H9 (cell line): Measurements from ENCODE around the gene CD300A. TPM values are rescaled to one million over a fixed set of nuclear protein-coding genes. Genes with fewer than 3 reads are reported as not detected.
"Not testable (repeated sequence)": the region's sequence is repeated elsewhere in the genome, so short reads cannot be mapped to it uniquely, and the experiment has no call there.

ENCODE experiments used
- DNase-seq: peaks from one replicate; pipeline ENCODE4 v3.0.0-alpha.2; 2017
- H2AFZ ChIP-seq: one replicate; pipeline ENCODE4 v1.6.1; 2013; ENCODE audit warnings: mild to moderate bottlenecking, low read length, control low read depth, moderate library complexity
- H2AK5ac ChIP-seq: 2 replicates; pipeline ENCODE4 v1.6.1; 2013; ENCODE audit warnings: low read length, control low read depth, mixed read lengths; ENCODE audit not compliant: insufficient read length
- H2BK120ac ChIP-seq: one replicate; pipeline ENCODE4 v1.6.1; 2013; ENCODE audit warnings: low read depth, mild to moderate bottlenecking, low read length, control low read depth, inconsistent platforms; ENCODE audit not compliant: poor library complexity, severe bottlenecking
- H2BK12ac ChIP-seq: 2 replicates; pipeline ENCODE4 v1.6.1; 2013; ENCODE audit warnings: low read length, control low read depth, mixed read lengths, low read depth; ENCODE audit not compliant: insufficient read length
- H2BK15ac ChIP-seq: 2 replicates; pipeline ENCODE4 v1.6.1; 2013; ENCODE audit warnings: low read depth, low read length, control low read depth
- H2BK20ac ChIP-seq: one replicate; pipeline ENCODE4 v1.6.1; 2013; ENCODE audit warnings: low read depth, mild to moderate bottlenecking, low read length, control low read depth, inconsistent platforms; ENCODE audit not compliant: poor library complexity, severe bottlenecking
- H2BK5ac ChIP-seq: 2 replicates; pipeline ENCODE4 v1.6.1; 2013; ENCODE audit warnings: low read length, control low read depth, mixed read lengths; ENCODE audit not compliant: insufficient read length
- H3K14ac ChIP-seq: 2 replicates; pipeline ENCODE4 v1.6.1; 2013; ENCODE audit warnings: low read length, control low read depth; ENCODE audit not compliant: insufficient read depth
- H3K18ac ChIP-seq: 2 replicates; pipeline ENCODE4 v1.6.1; 2013; ENCODE audit warnings: low read depth, mild to moderate bottlenecking, mixed read lengths, low read length, control low read depth; ENCODE audit not compliant: insufficient read length
- H3K23ac ChIP-seq: 2 replicates; pipeline ENCODE4 v1.6.1; 2013; ENCODE audit warnings: low read length, control low read depth, mixed read lengths, low read depth; ENCODE audit not compliant: insufficient read length
- H3K23me2 ChIP-seq: 2 replicates; pipeline ENCODE4 v1.6.1; 2013; ENCODE audit warnings: low read depth, mild to moderate bottlenecking, mixed read lengths, low read length, control low read depth; ENCODE audit not compliant: insufficient read length, poor library complexity, severe bottlenecking
- H3K27ac ChIP-seq: 2 replicates; pipeline ENCODE4 v1.5.1; 2013; ENCODE audit warnings: low read length, control low read depth, mixed read lengths, low read depth; ENCODE audit not compliant: insufficient read length
- H3K27me3 ChIP-seq: 2 replicates; pipeline ENCODE4 v1.6.1; 2013; ENCODE audit warnings: low read length, control low read depth, inconsistent platforms; ENCODE audit not compliant: insufficient read depth
- H3K4ac ChIP-seq: 2 replicates; pipeline ENCODE4 v1.6.1; 2013; ENCODE audit warnings: low read depth, mild to moderate bottlenecking, control low read depth, inconsistent platforms, low read length, moderate library complexity
- H3K4me1 ChIP-seq: 2 replicates; pipeline ENCODE4 v1.6.1; 2013; ENCODE audit warnings: low read length, control low read depth, inconsistent platforms; ENCODE audit not compliant: insufficient read depth
- H3K4me2 ChIP-seq: 2 replicates; pipeline ENCODE4 v1.6.1; 2013; ENCODE audit warnings: low read length, control low read depth, mixed read lengths; ENCODE audit not compliant: insufficient read length, insufficient read depth
- H3K56ac ChIP-seq: 2 replicates; pipeline ENCODE4 v1.6.1; 2013; ENCODE audit warnings: low read depth, mild to moderate bottlenecking, mixed read lengths, low read length, control low read depth; ENCODE audit not compliant: insufficient read length
- H3K79me1 ChIP-seq: 2 replicates; pipeline ENCODE4 v1.6.1; 2013; ENCODE audit warnings: low read depth, mild to moderate bottlenecking, moderate library complexity, low read length, control low read depth, inconsistent platforms; ENCODE audit not compliant: insufficient read depth, poor library complexity, severe bottlenecking
- H3K79me2 ChIP-seq: 2 replicates; pipeline ENCODE4 v1.6.1; 2013; ENCODE audit warnings: low read length, control low read depth, inconsistent platforms; ENCODE audit not compliant: insufficient read depth
- H3K9ac ChIP-seq: 2 replicates; pipeline ENCODE4 v1.6.1; 2013; ENCODE audit warnings: low read length, control low read depth, mixed read lengths; ENCODE audit not compliant: insufficient read length; ENCODE audit errors: extremely low read depth
- H3K9me3 ChIP-seq: one replicate; pipeline ENCODE4 v1.6.1; 2013; ENCODE audit warnings: low read depth, low read length, inconsistent platforms; ENCODE audit not compliant: control insufficient read depth
- H3T11ph ChIP-seq: one replicate; pipeline ENCODE4 v1.6.1; 2013; ENCODE audit warnings: mild to moderate bottlenecking, low read length, control low read depth, inconsistent platforms
- H4K20me1 ChIP-seq: one replicate; pipeline ENCODE4 v1.6.1; 2013; ENCODE audit not compliant: control insufficient read depth, insufficient read length, insufficient read depth
- H4K5ac ChIP-seq: 2 replicates; pipeline ENCODE4 v1.6.1; 2013; ENCODE audit warnings: low read depth, mild to moderate bottlenecking, mixed read lengths, low read length, control low read depth; ENCODE audit not compliant: insufficient read length
- H4K8ac ChIP-seq: replicated peaks from 2 replicates; pipeline ENCODE4 v1.6.1; 2013; ENCODE audit warnings: low read length, control low read depth, mixed read lengths, low read depth; ENCODE audit not compliant: insufficient read length
- H4K91ac ChIP-seq: 2 replicates; pipeline ENCODE4 v1.6.1; 2013; ENCODE audit warnings: low read depth, mild to moderate bottlenecking, moderate library complexity, mixed read lengths, low read length, control low read depth; ENCODE audit not compliant: insufficient read length
- H3K27ac Mint-ChIP-seq, 3 experiments: 2 replicates in 2 of 3; 3 replicates in 1 of 3; pipeline ENCODE4 v1.8.0; 2020 to 2021; ENCODE audit warnings: mixed read lengths in 3 of 3, mild to moderate bottlenecking in 1 of 3, moderate library complexity in 1 of 3
- H3K27me3 Mint-ChIP-seq: 2 replicates; pipeline ENCODE4 v1.8.0; 2021; ENCODE audit warnings: low read depth, mild to moderate bottlenecking, moderate library complexity, mixed read lengths
- H3K36me3 Mint-ChIP-seq, 3 experiments: 2 replicates in 2 of 3; 3 replicates in 1 of 3; pipeline ENCODE4 v1.8.0; 2020 to 2021; ENCODE audit warnings: low read depth in 3 of 3, mixed read lengths in 3 of 3; ENCODE audit not compliant: insufficient read depth in 1 of 3
- H3K4me1 Mint-ChIP-seq, 2 experiments: 2 replicates each; pipeline ENCODE4 v1.8.0; 2020; ENCODE audit warnings: mixed read lengths in 2 of 2
- H3K4me3 Mint-ChIP-seq, 2 experiments: 2 replicates in 1 of 2; 3 replicates in 1 of 2; pipeline ENCODE4 v1.8.0; 2020 to 2021; ENCODE audit warnings: mild to moderate bottlenecking in 2 of 2, mixed read lengths in 2 of 2, moderate library complexity in 1 of 2
- H3K9me3 Mint-ChIP-seq, 2 experiments: 2 replicates in 1 of 2; 3 replicates in 1 of 2; pipeline ENCODE4 v1.8.0; 2020; ENCODE audit warnings: mild to moderate bottlenecking in 2 of 2, mixed read lengths in 2 of 2, moderate library complexity in 1 of 2
- CTCF ChIP-seq: fragments of 200-600 bp; sonication (generic); conservative IDR thresholded peaks from 3 replicates; pipeline ENCODE4 v1.8.0; 2021; ENCODE audit warnings: antibody characterized with exemption, mild to moderate bottlenecking
- WGBS: extraction: QIAGEN DNeasy Blood & Tissue Kit; methylation state at CpG from one replicate; pipeline ENCODE4 v1.1.7; 2013; ENCODE audit warnings: missing lambda C conversion rate, low lambda C conversion rate, mixed read lengths; ENCODE audit not compliant: insufficient read length; ENCODE audit errors: extremely low coverage; 5-methylcytosine and 5-hydroxymethylcytosine counted together
- total RNA-seq: library from RNA; stranded (reverse); gene quantifications from 2 replicates; pipeline ENCODE4 v1.2.1, GENCODE V29; 2021

The CD300A gene
- total RNA-seq, 1 experiment from 2014 or later, result not detected

GRCh38 chr17:74485841-74486240, 19.4 kb downstream of the CD300A start:
- Histone ChIP-seq H3K14ac (no peak overlapping the region), H2BK5ac (no peak overlapping the region), H4K20me1 (no peaks in the 10 kb centered on the region), H2BK15ac (no peak overlapping the region), H3K9ac (no peak overlapping the region), H2AK5ac (no peak overlapping the region), H2AFZ (no peak overlapping the region), H4K8ac (no peak overlapping the region), H3K79me1 (no peaks in the 10 kb centered on the region), H2BK20ac (no peak overlapping the region), H3K23ac (no peak overlapping the region), H3K4me1 (no peaks in the 10 kb centered on the region), H3K9me3 (no peaks in the 10 kb centered on the region), H3K4me2 (no peak overlapping the region), H3K4ac (no peak overlapping the region), H3K27me3 (no peaks in the 10 kb centered on the region), H4K91ac (no peak overlapping the region), H3K56ac (no peak overlapping the region), H3K79me2 (no peaks in the 10 kb centered on the region), H2BK12ac (no peak overlapping the region), H3K23me2 (no peaks in the 10 kb centered on the region), H3T11ph (no peak overlapping the region), H2BK120ac (no peak overlapping the region), H4K5ac (no peak overlapping the region), H3K18ac (no peak overlapping the region), H3K27ac (no peak overlapping the region)
- TF ChIP-seq CTCF, result no peak
- Mint-ChIP-seq H3K36me3 (peaks cover 0 to 9% (median 3%) of the 10 kb centered on the region in 3 experiments; a peak in 3 of 7 replicates), H3K4me1 (no peaks in the 10 kb centered on the region), H3K9me3 (peaks cover 15% of the 10 kb centered on the region in 2 experiments), H3K4me3 (no peak overlapping the region), H3K27ac (no peak overlapping the region), H3K27me3 (peaks cover 51% of the 10 kb centered on the region)
- peak; percentile 19 for DNase-seq
- WGBS, result no CpG with 5 or more reads among the region's 5 CpGs

- not testable (repeated sequence) for H3K27me3 ChIP-seq, H4K91ac ChIP-seq, H3K9me3 ChIP-seq, H3K4me1 Mint-ChIP-seq, H2BK120ac ChIP-seq, H2BK12ac ChIP-seq, H3K79me2 ChIP-seq, H3K4me2 ChIP-seq, H3K4ac ChIP-seq, H3T11ph ChIP-seq, H3K23me2 ChIP-seq, H2AFZ ChIP-seq, H2AK5ac ChIP-seq, H2BK20ac ChIP-seq, H2BK5ac ChIP-seq, H3K4me1 ChIP-seq, H4K5ac ChIP-seq, H3K18ac ChIP-seq, H4K8ac ChIP-seq, H3K4me3 Mint-ChIP-seq, H3K36me3 Mint-ChIP-seq, H2BK15ac ChIP-seq, H3K79me1 ChIP-seq, H3K56ac ChIP-seq, H4K20me1 ChIP-seq, H3K14ac ChIP-seq, H3K9ac ChIP-seq, H3K27ac ChIP-seq, H3K23ac ChIP-seq, H3K27ac Mint-ChIP-seq
- peak; percentile 5 for DNase-seq
- Mint-ChIP-seq H3K27me3 (peaks cover 36% of the 10 kb centered on the region), H3K9me3 (peaks cover 15% of the 10 kb centered on the region in 2 experiments)
- WGBS, result no CpG with 5 or more reads among the region's 4 CpGs
Measured at GRCh38 chr17:74488276-74488675, 21.8 kb downstream of the CD300A start.
